Natural killer cell (primary cell): ENCODE data around the gene MFSD1. TPM values are rescaled to one million over a fixed set of nuclear protein-coding genes. Genes with fewer than 3 reads are reported as not detected.
A peak's percentile ranks its signal among the peaks of the same experiment; 100 is the strongest.
"Not testable (repeated sequence)": the region's sequence is repeated elsewhere in the genome, so short reads cannot be mapped to it uniquely, and the experiment has no call there.

ENCODE experiments used
- ATAC-seq, 3 donors: fragments of 150-1000 bp in 2 of 3; fragments of 200-7000 bp in 1 of 3; cut with Tn5 transposase; 1 replicate in 1 of 3; 2 replicates in 2 of 3; pipeline ENCODE4 v1.10.0; 2021; ENCODE audit warnings: mild to moderate bottlenecking in 2 of 3, moderate library complexity in 2 of 3
- DNase-seq, 2 donors: peaks; one replicate each; pipeline versions ENCODE4 v3.0.0 to v3.0.0-alpha.2; 2013 to 2021; ENCODE audit warnings: mixed read lengths in 1 of 2
- H3K27ac ChIP-seq: one replicate; pipeline ENCODE4 v1.5.1; 2013; ENCODE audit warnings: mild to moderate bottlenecking, low read length
- H3K27me3 ChIP-seq: one replicate; pipeline ENCODE4 v1.6.1; 2013; ENCODE audit warnings: low read length; ENCODE audit not compliant: control insufficient read depth, insufficient read depth
- H3K36me3 ChIP-seq: one replicate; pipeline ENCODE4 v1.6.1; 2013; ENCODE audit warnings: low read length; ENCODE audit not compliant: control insufficient read depth, insufficient read depth
- H3K4me1 ChIP-seq: one replicate; pipeline ENCODE4 v1.6.1; 2013; ENCODE audit warnings: low read length; ENCODE audit not compliant: control insufficient read depth, insufficient read depth
- H3K4me3 ChIP-seq: one replicate; pipeline ENCODE4 v1.5.1; 2013; ENCODE audit warnings: low read length
- H3K9me3 ChIP-seq: one replicate; pipeline ENCODE4 v1.6.1; 2013; ENCODE audit warnings: low read length; ENCODE audit not compliant: control insufficient read depth, insufficient read depth
- H3K27ac Mint-ChIP-seq, 2 donors: one replicate each; pipeline ENCODE4 v1.8.0; 2022; ENCODE audit warnings: mild to moderate bottlenecking in 2 of 2, mixed read lengths in 2 of 2, moderate library complexity in 1 of 2
- H3K27me3 Mint-ChIP-seq, 2 donors: one replicate each; pipeline ENCODE4 v1.8.0; 2022; ENCODE audit warnings: low read depth in 2 of 2, mixed read lengths in 2 of 2
- H3K36me3 Mint-ChIP-seq: one replicate; pipeline ENCODE4 v1.8.0; 2022; ENCODE audit warnings: mixed read lengths
- H3K4me1 Mint-ChIP-seq, 2 donors: one replicate each; pipeline ENCODE4 v1.8.0; 2022; ENCODE audit warnings: mixed read lengths in 2 of 2
- H3K4me3 Mint-ChIP-seq: one replicate; pipeline ENCODE4 v1.8.0; 2022; ENCODE audit warnings: mild to moderate bottlenecking, moderate library complexity, mixed read lengths
- H3K9me3 Mint-ChIP-seq, 2 donors: one replicate each; pipeline ENCODE4 v1.8.0; 2022; ENCODE audit warnings: mixed read lengths in 2 of 2
- WGBS: methylation state at CpG from one replicate; pipeline ENCODE4 v1.1.7; 2013; ENCODE audit warnings: missing lambda C conversion rate; ENCODE audit not compliant: insufficient coverage; 5-methylcytosine and 5-hydroxymethylcytosine counted together
- intact Hi-C: fragments of 100-400 bp; cut with micrococcal nuclease; formaldehyde crosslinking; loops from one replicate; pipeline ENCODE4 v1.14.2; 2022
- total RNA-seq, 4 donors: library from RNA; stranded (reverse); fragments of 120-200 nt in 1 of 4; gene quantifications; one replicate each; pipeline versions ENCODE4 v1.2.3 to v1.2.4, GENCODE V29; 2013 to 2022
- TF ChIP-seq, protein P1 (sequence below): fragments of 200-600 bp; IDR thresholded peaks from one replicate; pipeline ENCODE4 v1.8.0; 2022; ENCODE audit warnings: antibody characterized with exemption

Gene MFSD1
- total RNA-seq, 3 donors from 2014 or later (not counting 1 experiment from before 2014, with no cell fraction given): 27.3 to 37.3 (median 33.6) TPM

DNA sequence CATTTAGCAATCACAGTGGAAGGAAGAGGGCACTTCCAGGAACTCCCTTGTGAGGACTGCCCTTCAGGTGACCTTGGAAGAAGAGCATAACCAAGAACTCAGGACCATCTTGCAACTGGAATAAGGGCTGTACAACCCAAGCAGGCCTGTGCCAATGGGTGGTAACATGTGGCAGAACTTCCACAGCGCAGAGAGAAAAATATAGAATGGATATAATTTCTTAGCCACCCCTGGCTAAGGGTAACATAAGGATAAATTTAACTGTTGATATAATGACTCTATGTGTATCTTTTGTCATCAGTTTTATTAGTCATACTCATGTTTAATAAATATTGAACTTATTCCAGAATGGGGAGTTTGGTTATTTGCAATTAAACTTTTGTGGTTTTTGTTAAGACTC lies 13.4 kb upstream of the MFSD1 start:
- no peaks in the 10 kb centered on the region for H3K9me3 Mint-ChIP-seq
- WGBS: 90% methylated on average over 1 of the region's 1 CpG
- TF ChIP-seq, protein P1, sequence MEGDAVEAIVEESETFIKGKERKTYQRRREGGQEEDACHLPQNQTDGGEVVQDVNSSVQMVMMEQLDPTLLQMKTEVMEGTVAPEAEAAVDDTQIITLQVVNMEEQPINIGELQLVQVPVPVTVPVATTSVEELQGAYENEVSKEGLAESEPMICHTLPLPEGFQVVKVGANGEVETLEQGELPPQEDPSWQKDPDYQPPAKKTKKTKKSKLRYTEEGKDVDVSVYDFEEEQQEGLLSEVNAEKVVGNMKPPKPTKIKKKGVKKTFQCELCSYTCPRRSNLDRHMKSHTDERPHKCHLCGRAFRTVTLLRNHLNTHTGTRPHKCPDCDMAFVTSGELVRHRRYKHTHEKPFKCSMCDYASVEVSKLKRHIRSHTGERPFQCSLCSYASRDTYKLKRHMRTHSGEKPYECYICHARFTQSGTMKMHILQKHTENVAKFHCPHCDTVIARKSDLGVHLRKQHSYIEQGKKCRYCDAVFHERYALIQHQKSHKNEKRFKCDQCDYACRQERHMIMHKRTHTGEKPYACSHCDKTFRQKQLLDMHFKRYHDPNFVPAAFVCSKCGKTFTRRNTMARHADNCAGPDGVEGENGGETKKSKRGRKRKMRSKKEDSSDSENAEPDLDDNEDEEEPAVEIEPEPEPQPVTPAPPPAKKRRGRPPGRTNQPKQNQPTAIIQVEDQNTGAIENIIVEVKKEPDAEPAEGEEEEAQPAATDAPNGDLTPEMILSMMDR: no peak
- Histone ChIP-seq H3K27me3 (no peaks in the 10 kb centered on the region), H3K4me1 (no peaks in the 10 kb centered on the region), H3K9me3 (no peaks in the 10 kb centered on the region), H3K36me3 (no peaks in the 10 kb centered on the region), H3K4me3 (no peak overlapping the region), H3K27ac (no peak overlapping the region)
- peaks cover 4 to 5% of the 10 kb centered on the region in 2 donors for H3K4me1 Mint-ChIP-seq
- H3K36me3 Mint-ChIP-seq: no peaks in the 10 kb centered on the region
- DNase-seq (no peak), ATAC-seq (no peak)
- H3K4me3 Mint-ChIP-seq: no peak overlapping the region
- H3K27me3 Mint-ChIP-seq: no peaks in the 10 kb centered on the region
- H3K27ac Mint-ChIP-seq: no peak overlapping the region
- intact Hi-C loops: no loop called here

DNA sequence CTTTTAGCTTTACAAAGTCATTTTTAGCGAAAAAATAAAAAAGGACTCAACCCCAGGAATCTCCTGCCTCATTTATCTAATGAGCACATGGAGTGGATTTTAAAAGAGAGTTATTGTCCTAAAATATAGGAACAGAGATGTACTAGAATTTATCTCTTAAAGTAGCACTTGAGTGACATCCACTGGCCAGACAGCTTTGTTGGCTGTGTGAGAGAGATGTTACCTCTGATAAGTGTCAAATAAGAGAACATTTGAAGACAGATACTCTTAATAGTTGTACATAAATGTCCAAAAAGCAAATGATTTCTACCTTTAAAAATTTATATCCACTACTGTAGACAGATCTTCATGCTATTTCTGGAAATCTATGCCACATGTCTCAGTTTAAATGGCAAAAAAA lies 12.3 kb upstream of the MFSD1 start:
- intact Hi-C loops: no loop called here
- ATAC-seq (no peak), DNase-seq (no peak)
- Mint-ChIP-seq H3K4me3 (no peak overlapping the region), H3K27ac (no peak overlapping the region), H3K4me1 (peaks cover 4 to 5% of the 10 kb centered on the region in 2 donors), H3K27me3 (no peaks in the 10 kb centered on the region), H3K9me3 (no peaks in the 10 kb centered on the region), H3K36me3 (no peaks in the 10 kb centered on the region)
- Histone ChIP-seq H3K27ac (no peak overlapping the region), H3K4me3 (no peak overlapping the region), H3K4me1 (no peaks in the 10 kb centered on the region), H3K9me3 (no peaks in the 10 kb centered on the region), H3K27me3 (no peaks in the 10 kb centered on the region), H3K36me3 (no peaks in the 10 kb centered on the region)
- no CpG with 5 or more reads among the region's 1 CpG for WGBS
- TF ChIP-seq, protein P1: no peak

DNA sequence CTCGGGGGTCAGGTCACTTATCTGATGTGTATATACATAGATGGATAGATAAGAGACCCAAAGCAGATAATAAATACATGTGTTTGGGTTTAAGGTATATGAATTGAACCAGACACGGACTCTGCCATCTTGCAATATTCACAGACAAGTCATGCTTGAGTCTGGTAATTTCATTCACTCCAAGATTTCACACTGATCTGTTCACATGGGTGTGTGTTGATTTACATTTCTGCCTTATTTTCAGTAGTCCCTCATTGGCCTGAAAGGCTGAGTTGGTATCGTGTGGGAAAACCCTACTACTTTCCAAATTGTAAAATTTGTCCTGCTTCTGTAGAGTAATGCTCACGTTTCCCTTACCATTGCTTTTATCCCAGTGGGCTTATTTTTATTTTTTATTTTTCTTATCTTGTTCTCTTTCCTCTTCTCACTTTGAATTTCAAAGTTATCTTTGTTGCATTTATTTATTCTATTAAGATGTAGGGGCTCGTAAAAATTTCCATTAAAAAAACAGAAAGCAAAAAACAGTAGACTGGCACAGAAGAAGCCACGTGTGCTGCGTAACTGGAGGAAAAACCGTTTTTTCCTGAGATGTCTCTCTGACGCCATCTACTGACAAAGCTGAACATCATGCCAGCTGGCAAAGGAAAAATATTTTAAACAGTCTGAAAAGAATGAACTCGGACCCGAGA lies 10.8 kb upstream of the MFSD1 start:
- intact Hi-C loops: loop anchor here (1.0 to 5.0 kb wide), 3 partner anchors 64 to 254 kb away; no protein-coding TSS in a partner anchor
- Mint-ChIP-seq H3K9me3 (no peaks in the 10 kb centered on the region), H3K4me1 (peaks cover 4 to 5% of the 10 kb centered on the region in 2 donors), H3K36me3 (no peaks in the 10 kb centered on the region), H3K27me3 (no peaks in the 10 kb centered on the region), H3K27ac (no peak overlapping the region), H3K4me3 (peak overlapping the region; percentile 68)
- Histone ChIP-seq H3K27me3 (no peaks in the 10 kb centered on the region), H3K36me3 (no peaks in the 10 kb centered on the region), H3K9me3 (no peaks in the 10 kb centered on the region), H3K4me1 (no peaks in the 10 kb centered on the region), H3K4me3 (no peak overlapping the region), H3K27ac (no peak overlapping the region)
- WGBS: 12% methylated on average over 9 of the region's 11 CpGs
- TF ChIP-seq, protein P1: peak; percentile 78
- DNase-seq (peak in 1 of 2 donors; percentile 78), ATAC-seq (peak; percentile 59 to 72 (median 59))

DNA sequence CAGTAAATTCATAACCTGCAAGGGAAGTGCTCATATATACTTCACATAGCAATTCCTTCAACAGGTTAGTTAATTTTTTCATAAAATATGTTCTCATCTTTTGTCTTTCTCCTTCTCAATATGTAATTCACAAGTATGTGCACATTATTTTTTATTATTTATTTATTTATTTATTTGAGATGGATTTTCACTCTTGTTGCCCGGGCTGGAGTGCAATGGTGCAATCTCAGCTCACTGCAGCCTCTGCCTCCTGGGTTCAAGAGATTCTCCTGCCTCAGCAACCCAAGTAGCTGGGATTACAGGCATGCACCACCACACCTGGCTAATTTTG lies 10.3 kb upstream of the MFSD1 start:
- not testable (repeated sequence) for DNase-seq, H3K4me1 Mint-ChIP-seq, H3K27me3 ChIP-seq, H3K4me1 ChIP-seq, H3K27ac Mint-ChIP-seq, H3K27me3 Mint-ChIP-seq, H3K36me3 Mint-ChIP-seq, H3K9me3 ChIP-seq, H3K36me3 ChIP-seq, ATAC-seq, H3K4me3 ChIP-seq, H3K27ac ChIP-seq, H3K9me3 Mint-ChIP-seq, H3K4me3 Mint-ChIP-seq
- TF ChIP-seq, protein P1: peak; percentile 38
- 22% methylated on average over 1 of the region's 1 CpG for WGBS
- intact Hi-C loops: loop anchor here (1.0 to 5.0 kb wide), 3 partner anchors 64 to 254 kb away; no protein-coding TSS in a partner anchor
